NCI-H2081 (cell line): ENCODE data around the gene LRP1B.
A peak's percentile ranks its signal among the peaks of the same experiment; 100 is the strongest.
"Not testable (repeated sequence)": the region's sequence is repeated elsewhere in the genome, so short reads cannot be mapped to it uniquely, and the experiment has no call there.

Experiments
- DNase-seq, 2 experiments: peaks; one replicate each; lab custom pipeline; 2025; lab: John Stamatoyannopoulos, UW

Gene LRP1B

DNA sequence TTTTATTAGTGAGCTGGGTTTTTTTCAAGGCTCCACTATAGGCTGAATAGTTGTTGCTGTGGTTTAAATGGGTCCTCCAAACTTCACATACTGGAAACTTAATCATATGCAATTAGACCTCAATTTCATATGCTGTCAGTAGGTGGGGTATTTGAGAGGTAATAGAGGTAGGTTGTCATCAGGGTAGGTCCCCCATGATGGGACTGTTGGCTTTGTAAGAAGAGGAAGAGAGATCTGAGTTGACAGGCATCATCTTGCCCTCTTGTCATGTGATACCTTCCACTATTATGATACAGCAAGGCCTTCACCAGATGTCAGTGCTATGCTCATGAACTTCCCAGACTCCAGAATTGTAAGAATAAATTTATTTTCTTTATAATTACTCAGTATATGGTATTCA is 819.4 kb downstream of the LRP1B start:
- DNase-seq = no peak

DNA sequence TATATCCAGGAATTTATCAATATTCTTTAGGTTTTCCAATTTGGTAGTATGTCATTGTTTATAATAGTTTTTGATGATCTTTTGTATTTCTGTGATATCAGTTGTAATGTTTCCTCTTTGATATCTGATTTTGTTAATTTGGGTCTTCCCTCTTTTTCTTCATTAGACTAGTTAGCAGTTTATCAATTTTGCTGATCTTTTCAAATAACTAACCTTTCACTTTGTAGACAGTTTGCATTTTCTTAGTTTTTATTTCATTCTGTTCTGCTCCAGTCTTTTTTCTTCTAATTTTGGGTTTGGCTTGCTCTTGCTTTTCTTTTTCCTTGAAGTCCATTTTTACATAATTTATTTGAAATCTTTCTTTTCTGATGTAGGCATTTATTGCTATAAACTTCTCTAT is 824.4 kb downstream of the LRP1B start:
- no peak for DNase-seq

DNA sequence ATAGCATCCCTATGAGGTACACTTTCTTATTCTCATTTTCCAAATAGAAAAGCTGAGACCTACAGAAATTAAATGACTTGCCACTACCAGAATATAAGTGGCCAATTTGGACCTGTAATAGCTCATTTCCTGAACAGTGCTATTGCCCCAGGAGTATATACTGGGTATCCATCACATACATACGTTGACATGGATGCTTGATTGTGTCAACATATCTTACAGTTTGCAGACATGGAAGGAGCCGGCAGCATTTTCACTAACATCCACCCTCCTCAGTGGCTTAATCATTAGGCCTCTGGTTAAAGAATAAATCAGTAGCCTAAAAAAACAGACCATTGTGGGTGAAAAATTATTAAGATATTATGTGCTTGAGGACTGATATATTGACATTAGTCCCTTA is 829.3 kb downstream of the LRP1B start:
- peak in 1 of 2 experiments; percentile 34 for DNase-seq

DNA sequence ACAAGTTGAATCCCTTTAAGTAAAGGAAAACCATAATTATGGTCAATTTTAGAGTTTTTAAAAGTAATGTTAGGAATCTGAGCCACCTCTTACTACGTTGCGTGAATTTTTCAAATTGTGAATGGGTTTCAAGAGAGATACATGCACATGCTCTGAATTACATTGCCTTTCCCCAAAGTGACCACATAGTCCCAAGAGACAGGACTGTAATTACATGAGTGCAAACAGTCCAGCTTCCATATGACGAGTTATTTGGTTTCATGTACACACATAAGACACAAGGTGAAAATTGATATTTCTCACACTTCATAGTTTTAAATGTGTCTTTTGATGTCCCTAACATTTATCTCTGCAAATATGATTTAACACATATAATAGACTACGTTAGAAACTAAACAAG is 850.8 kb downstream of the LRP1B start:
- DNase-seq = no peak

DNA sequence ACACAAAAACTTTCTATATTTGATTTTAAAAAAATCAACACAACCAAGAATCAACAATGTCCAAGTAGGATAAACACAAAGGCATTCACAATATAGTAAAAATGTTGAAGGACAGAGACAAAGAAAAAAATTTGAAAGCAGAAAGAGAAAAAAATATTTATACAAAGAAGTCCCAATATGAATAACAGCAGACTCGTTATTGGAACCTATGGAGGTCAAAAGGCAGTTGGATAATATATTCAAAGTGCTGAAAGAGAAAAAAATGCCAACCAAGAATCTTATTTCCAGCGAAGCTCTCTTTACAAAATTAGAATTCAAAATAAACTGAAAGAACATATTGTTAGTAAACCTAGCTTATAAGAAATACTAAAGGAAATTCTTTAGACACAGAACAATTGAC is 859.5 kb downstream of the LRP1B start:
- DNase-seq = no peak

DNA sequence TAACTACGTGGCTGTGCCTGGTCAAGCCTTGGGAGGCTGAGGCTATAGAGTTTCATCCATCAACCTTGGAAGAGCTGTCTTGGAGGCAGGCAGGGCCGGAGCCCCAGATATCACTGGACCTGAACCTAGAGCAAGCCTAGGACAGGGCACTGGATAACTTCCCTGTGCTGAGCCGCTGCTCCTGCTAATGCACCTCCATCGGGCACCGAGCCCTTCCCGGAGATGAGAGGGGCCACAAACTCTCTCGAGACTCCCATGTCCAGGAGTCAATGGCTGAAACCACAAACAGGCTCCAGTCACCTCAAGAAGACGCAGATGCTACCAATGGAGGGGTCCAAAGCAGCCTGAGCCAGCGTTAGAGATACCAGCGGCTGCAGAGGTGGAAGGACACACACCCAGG is 866.0 kb downstream of the LRP1B start:
- DNase-seq = no peak

DNA sequence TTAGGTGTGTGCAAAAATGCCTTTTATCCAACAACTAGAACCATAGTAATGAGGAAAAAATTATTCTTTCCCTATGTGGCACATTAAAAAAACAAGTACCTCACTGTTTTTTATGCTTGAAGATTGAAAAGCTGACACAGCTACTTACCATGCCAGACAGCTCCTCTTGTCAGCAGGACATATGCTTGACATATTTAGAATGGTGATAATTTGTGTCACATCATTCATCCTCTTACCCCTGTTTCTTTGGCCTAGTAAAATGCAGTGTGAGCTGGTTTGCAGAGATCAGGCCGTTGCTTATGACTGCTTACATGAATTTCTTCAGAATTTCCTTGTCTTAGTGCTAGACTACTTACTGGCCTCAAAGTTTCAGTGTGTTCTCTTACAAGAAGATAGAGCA is 869.9 kb downstream of the LRP1B start:
- no peak for DNase-seq

DNA sequence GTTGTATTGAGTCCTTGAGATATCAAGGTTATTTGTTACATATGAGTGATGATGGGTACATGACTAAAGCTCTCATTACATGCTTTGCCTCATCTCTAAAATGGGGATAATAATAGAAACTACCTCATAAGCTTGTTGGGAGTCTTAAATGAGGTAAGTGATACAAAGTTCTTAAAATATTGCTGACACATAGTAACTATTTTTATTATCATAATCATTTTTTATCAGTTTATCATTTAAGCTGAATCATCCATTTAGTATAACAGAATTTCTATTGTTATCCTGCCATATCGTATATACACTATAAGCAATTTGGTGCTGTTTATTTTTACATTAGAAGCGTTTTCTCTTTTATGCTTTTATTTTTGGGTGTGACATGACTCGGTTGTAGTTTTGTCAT is 871.1 kb downstream of the LRP1B start:
- no peak for DNase-seq

DNA sequence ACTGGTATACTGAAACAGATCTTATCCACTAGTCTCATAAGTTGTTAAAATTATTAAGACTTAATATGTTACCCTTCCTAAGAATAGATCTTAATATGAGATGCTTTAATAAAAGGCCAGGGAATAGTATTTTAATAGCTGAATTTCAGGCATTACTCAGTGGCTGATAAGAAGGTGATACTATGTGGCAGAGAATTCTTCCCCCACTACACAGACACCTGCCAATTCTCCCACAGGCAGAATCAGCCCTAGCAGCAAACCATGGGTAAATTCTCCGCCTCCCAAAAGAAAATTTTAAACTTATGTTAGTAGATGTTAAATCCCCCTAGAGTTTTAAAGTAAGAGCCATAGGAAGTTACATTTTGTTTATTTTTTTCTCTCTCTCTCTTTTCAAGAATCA is 888.8 kb downstream of the LRP1B start:
- DNase-seq = no peak

DNA sequence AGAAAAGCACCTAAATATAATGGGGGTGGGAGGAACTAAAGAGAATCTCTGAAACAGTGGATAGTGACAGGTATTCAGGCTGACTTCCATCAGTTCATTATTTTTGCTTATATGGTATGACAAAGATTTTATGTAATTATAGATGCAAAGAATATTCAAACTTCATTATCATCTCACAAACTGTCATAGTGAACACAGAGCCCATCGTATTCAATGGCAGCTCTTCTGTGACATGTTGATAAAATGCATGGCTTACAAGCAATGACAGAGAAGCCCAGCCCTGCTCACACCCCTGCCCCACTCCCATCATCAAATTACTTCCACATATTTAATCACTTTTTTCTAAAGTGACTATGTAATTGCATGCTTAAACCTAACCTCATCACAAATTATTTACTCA is 904.3 kb downstream of the LRP1B start:
- no peak for DNase-seq

DNA sequence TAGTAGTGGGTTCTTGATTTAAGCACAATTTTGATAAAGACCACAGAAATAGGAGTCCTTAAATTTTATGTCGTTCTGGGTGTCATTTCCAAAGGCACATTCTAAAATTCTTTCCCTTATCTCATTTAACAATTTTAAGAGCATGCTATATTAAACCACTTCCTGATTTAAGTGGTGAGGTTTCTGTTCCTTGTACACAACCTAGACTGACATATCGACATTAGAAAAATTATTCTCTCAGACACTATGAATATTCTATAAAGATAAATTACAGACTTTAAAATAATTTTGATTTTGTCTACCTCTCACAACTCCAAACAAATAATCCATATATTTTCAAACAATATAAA is 923.8 kb downstream of the LRP1B start:
- DNase-seq = no peak

DNA sequence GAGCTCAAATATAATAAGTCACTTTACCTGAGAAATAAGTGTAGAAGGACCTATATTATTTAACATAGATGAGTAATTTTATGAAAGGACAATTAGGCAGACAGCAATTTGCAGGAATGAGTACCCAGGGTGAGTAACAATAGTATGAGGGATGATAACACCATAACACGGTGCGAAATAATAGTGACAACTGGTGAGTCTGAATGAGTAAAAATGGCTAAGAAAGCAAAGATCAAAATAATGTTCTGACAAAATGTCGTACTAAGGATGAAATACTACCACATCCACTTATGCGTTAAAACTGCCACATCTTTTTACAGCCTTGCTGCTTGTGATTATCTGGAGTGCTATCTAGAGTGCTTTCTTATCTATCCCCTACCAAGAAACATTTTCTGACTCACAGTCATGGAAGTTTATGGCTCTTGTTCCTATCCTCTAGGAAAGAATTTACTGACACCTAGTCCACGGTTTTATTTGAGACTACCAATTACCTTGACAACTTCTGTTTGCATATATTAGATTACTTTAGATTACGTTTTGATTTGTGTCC is 929.7 kb downstream of the LRP1B start:
- no peak for DNase-seq

DNA sequence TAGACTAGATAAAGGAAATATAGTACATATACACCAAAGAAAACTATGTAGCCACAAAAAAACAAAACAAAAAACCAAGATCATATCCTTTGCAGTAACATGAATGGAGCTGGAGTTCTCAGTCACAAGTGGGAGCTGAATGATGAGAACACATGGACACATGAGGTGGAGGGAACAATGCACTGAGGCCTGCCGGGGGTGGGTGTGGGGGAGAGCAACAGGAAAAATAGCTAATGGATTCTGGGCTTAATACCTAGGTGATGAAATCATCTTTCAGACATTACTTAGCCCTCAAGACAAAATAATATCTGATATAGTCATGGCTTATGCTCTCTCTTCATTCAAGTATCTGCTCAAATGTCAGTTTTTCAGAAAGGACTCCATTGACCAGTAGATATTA is 930.6 kb downstream of the LRP1B start:
- DNase-seq = no peak

DNA sequence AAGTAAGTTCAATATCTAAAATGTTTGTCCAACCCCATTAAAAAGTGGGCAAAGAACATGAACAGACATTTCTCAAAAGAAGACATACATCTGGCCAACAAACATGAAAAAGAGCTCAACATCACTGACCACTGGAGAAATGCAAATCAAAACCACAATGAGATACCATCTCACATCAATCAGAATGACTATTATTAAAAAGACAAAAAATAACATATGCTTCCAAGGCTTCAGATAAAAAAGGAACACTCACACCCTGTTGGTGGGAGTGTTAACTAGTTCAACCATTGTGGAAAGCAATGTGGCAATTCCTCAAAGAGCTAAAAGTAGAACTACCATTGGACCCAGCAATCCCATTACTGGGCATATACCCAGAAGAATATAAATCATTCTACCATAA is 931.1 kb downstream of the LRP1B start:
- no peak for DNase-seq

DNA sequence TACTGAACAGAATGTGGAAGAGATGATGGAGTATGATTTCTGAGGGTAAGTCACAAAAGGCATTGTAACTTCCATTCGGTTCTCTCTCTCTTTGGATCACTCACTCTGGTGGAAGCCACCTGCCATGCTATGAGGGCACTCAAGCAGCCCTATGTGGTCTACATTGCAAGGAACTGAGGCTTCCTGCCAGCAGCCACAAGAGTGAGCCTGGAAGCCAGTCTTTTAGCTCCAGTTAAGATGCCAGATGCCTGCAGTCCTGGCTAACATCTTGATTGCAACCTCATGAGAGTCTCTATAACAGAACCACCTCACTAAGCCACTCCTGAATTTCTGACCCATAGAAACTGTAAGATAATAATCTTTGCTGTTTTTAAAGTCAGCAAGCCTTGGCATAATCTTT is 935.7 kb downstream of the LRP1B start:
- DNase-seq = no peak

DNA sequence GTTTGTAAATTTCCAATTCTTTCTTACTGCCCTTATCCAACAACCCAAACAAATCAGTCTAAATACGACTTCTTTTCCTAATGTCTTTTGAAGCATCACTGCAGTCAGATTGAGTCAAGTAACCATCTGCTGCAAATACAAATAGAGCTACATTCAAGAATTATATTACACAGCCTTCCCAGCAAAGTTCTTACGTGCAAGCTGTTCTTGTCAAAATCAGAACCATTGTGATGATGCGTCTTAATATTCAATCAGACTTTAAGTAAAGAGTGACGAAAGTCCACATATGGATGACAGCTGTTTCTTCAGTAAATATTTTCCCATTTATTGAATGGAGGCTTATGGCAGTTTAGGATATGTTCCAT is 943.8 kb downstream of the LRP1B start:
- no peak for DNase-seq

DNA sequence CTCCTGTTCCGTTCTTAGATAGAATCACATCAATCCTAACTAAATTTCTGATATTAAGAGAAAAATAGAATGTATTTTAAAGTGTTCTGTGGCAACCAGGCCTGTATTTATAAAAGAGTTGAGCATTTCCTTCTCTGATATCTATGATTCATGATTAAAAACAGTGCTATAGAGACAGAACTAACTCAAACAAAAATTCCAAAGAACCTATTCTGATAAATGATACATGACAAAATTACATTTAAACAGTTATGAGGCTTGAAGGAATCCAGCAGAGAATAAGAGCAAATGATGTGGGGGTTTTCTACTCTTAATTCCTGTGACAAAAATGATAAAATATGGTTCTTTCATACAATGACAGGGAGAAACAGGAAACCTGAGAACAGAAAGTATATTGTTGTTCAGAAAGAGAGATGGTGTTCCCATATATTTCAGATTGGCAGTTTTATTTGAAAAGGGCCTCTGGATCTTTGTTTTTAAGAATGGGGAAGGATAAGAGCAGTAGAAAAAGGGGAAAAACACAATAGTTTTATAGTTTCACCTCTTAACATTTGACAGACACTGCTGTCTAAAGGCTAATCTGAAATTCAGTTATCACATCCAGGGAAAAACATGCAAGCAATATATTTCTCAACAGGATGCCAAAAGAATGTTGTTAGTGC is 944.3 kb downstream of the LRP1B start:
- DNase-seq = no peak

DNA sequence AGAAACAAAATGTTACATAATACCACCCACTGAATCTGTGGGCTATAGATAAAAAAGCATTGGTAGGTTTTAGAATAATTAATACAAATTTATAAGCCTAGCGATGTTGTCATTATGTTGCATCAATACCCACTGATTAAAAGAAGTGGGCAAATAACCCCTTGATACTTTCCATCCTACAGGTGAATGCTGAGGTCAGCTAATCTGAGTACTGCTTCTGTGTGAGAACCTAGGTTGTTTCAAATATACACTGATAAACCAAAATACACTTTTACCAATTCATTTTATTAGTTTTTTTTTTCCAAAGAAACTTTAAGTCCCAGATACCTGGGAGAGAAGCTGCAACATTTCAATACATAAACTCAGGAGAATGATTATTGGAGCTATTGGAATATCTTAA is 948.6 kb downstream of the LRP1B start:
- no peak for DNase-seq

DNA sequence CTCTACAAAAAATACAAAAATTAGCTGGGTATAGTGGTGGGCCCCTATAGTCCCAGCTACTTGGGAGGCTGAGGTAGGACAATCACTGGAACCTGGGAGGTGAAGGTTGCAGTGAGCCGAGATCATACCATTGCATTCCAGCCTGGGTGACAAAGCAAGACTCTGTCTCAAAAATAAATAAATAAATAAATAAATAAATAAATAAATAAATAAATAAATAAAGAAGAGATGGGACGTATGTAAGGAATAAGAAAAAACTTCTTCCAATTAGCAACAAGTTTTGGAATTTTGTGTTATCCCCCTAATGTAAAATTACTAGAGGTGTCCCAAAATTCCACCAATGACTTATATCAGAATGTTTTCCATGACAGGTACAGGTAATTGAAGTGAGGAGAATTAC is 961.7 kb downstream of the LRP1B start:
- not testable (repeated sequence) for DNase-seq

DNA sequence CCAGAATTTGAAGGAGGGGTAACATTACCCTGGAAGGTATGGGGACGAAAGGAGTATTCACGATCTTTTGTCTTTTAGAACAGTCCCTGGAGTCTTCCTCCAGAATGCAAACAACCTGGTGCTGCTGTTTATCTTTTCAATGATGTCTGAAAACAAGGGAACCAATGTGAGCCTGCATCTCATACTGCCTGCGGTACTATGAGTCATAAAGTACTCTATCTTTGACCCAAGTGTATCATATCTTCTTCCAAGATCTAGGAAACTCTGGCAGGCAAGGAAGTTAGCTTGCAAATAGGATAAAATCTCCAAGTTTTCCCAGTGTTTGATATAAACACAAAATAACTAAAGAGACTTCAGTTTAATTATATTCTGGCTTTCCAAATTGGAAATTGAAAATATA is 968.5 kb downstream of the LRP1B start:
- DNase-seq = no peak

DNA sequence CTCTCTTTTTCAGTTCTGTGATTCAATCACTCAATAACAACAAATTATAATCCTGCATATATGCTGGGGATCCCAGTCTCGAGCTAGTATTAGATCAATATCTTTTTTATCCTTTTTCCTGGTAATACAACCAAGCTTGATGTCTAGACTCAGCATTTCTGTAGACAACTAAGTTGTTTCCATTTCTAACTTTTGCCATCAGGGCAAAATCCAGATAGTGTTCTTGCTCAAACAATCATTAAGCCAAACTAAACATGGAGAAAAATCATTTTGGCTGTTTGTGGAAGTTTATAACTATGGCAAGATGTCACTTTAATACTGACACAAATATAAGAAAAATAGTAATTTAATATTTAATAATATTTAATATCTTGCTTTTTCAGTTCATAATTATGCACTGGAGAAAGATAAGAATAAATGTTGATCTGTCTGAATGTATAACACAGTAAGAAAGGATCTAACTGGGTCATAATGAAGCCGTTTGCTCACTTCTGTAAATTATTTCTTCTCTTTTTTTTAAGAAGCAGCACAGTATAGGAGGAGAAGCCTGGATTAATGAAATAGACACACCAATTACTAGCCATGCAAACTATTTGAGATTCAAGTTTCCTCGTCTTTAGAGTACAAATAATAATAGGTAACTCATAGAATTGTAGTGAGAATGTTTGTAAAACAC is 979.1 kb downstream of the LRP1B start:
- DNase-seq = no peak

DNA sequence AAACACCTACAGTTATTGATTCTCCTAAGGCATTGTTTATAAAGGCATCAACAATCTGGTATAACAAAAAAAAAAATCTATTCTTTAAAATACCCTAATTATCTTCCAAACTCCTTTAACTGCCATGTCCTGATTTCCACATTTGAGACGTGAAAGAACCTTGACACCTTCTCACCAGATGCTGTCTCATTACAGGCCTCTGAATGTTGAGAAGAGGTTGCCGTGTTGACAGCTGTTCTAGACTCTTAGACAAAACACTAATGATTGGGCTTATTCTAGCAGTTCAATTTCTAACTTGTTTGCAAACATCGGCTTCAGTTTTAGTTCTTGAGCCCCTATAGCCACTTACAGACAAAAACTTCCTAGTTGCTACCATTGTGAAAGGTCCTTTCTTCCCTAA is 988.8 kb downstream of the LRP1B start:
- DNase-seq = no peak

DNA sequence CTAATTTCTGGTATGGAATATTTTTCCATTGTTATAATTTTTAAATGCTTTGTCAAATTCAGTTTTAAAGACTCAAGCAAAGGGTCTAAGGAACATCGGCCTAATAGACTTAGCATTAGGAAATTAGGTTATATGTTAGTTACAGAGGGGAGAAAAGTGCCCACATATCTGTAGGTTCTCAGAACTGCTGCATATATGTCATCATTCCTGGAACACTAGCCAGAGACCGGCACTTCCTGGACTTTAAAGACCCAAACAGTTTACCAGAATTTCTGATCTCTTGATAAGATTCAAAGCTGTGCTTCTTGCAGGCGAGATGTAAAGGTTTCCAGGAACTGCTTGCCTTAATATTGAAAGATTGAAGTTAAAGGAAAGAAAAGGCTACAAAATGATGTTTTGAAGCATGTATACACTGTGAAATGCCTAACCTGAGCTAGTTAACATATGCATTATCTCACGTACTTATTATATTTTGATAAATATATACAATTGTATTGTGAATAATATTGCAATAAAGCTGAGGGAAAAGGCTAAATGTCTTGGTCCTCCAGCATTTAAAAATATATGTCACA is 993.6 kb downstream of the LRP1B start:
- no peak for DNase-seq

DNA sequence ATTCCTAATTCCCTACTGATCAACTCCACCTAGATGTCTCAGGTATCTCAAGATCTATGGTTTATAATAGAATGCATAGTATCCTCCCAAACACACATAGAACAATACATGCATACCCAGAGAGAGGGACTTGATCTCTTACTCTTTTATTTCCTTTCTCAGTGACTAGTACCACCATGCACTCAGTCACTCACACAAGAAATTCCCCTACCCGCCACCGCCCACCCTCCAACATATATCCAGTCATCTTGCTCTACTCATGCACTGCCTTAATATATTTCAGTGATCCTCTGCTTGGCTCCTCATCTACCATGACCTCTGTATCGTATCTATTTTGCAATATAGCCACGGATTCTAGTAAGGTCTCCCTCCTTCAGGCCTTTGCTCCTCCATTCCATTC is 996.9 kb downstream of the LRP1B start:
- no peak for DNase-seq
